ENCODE data around the gene ASTN2.

GRCh38 chr9:116692616-116693015 lies 722.2 kb downstream of the ASTN2 start:
- TF ChIP-seq, protein P1, sequence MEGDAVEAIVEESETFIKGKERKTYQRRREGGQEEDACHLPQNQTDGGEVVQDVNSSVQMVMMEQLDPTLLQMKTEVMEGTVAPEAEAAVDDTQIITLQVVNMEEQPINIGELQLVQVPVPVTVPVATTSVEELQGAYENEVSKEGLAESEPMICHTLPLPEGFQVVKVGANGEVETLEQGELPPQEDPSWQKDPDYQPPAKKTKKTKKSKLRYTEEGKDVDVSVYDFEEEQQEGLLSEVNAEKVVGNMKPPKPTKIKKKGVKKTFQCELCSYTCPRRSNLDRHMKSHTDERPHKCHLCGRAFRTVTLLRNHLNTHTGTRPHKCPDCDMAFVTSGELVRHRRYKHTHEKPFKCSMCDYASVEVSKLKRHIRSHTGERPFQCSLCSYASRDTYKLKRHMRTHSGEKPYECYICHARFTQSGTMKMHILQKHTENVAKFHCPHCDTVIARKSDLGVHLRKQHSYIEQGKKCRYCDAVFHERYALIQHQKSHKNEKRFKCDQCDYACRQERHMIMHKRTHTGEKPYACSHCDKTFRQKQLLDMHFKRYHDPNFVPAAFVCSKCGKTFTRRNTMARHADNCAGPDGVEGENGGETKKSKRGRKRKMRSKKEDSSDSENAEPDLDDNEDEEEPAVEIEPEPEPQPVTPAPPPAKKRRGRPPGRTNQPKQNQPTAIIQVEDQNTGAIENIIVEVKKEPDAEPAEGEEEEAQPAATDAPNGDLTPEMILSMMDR (IDR thresholded peaks at IDR 0.05; ENCODE audit: low read depth, low read length, missing input control), result no peak
- TF ChIP-seq, protein P2, sequence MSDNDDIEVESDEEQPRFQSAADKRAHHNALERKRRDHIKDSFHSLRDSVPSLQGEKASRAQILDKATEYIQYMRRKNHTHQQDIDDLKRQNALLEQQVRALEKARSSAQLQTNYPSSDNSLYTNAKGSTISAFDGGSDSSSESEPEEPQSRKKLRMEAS (IDR thresholded peaks at IDR 0.05), result no peak
- TF ChIP-seq TAF1 (conservative IDR thresholded peaks at IDR 0.05) (no peak), GABPA (IDR thresholded peaks at IDR 0.05 in 1 of 2, conservative IDR thresholded peaks at IDR 0.05 in 1 of 2) (no peak), JUND (IDR thresholded peaks at IDR 0.05) (no peak), SP1 (IDR thresholded peaks at IDR 0.05) (no peak), NR2F2 (IDR thresholded peaks at IDR 0.05) (no peak), HNF4G (IDR thresholded peaks at IDR 0.05) (no peak), YY1 (IDR thresholded peaks at IDR 0.05) (no peak), FOXA2 (IDR thresholded peaks at IDR 0.05) (no peak), EGR1 (IDR thresholded peaks at IDR 0.05; ENCODE audit: low read depth in 2 of 2) (no peak), RXRA (IDR thresholded peaks at IDR 0.05) (no peak)

All from liver (tissue), 3 donors.